ENCODE measurements around the gene SACS. TPM values are rescaled to one million over a fixed set of nuclear protein-coding genes. Genes with fewer than 3 reads are reported as not detected.

Gene SACS
- total and polyA plus RNA-seq, 2 of the 8 experiments (the other 6 are each of a cell fraction or from before 2014, with no cell fraction given), result 11.0 to 54.2 TPM

DNA sequence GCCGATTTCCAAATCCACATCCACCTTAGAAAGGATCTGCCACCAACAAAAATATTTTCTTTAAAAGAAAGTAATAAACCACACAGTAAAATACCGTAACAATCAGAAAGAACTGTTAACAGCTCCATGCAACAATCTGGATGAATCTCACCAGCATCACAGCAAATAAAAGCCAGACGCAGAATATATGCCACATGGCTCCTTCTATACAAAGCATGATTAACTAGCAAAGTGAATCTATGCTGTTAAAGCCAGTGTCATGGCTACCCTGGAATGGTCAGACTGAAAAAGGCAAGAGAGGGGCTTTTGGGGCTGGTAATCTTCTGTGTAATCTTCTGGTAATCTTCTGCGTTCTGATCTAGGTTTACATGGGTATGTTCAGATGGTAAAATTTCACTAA, 81.3 kb downstream of the SACS start:
- H2BK12ac ChIP-seq (ENCODE audit: low read depth, low read length), result no peak overlapping the region
- no peak overlapping the region for H3K4ac ChIP-seq (replicated peaks; ENCODE audit: insufficient read length, low read depth, low read length)
- CTCF ChIA-PET (ENCODE audit: partially characterized antibody), result no interaction called here
- no peak overlapping the region for H2AK5ac ChIP-seq (ENCODE audit: low read depth, low read length)
- no peak overlapping the region for H2BK120ac ChIP-seq (replicated peaks; ENCODE audit: low read depth, low read length)
- H2AFZ ChIP-seq (ENCODE audit: low read length), result no peak overlapping the region
- no peak overlapping the region for H2BK5ac ChIP-seq (ENCODE audit: low read depth, low read length)
- H3K14ac ChIP-seq (ENCODE audit: insufficient read length), result no peak overlapping the region
- H4K91ac ChIP-seq (replicated peaks; ENCODE audit: insufficient read length, low read length), result no peak overlapping the region
- H4K8ac ChIP-seq (ENCODE audit: extremely low read depth, insufficient read depth, low read length), result no peak overlapping the region
- H3K23me2 ChIP-seq (ENCODE audit: low read depth, low read length), result no peaks in the 10 kb centered on the region
- POLR2A ChIA-PET (ENCODE audit: partially characterized antibody), result no interaction called here
- no peak overlapping the region for H3K4me2 ChIP-seq (ENCODE audit: insufficient read depth in 1 of 2, low read depth in 2 of 2, low read length in 2 of 2)
- no peak overlapping the region for H4K5ac ChIP-seq (ENCODE audit: insufficient read length, low read depth, low read length)
- H3K27me3 ChIP-seq (replicated peaks in 1 of 4; ENCODE audit: control insufficient read depth in 3 of 4, extremely low read depth in 1 of 4, insufficient read depth in 3 of 4, low read length in 3 of 4), result no peaks in the 10 kb centered on the region
- H3K79me1 ChIP-seq (ENCODE audit: low read depth, low read length), result peaks cover 2% of the 10 kb centered on the region; the same call in 1 of the 2 replicates
- H2BK20ac ChIP-seq (ENCODE audit: low read length), result no peak overlapping the region
- no peaks in the 10 kb centered on the region for H3K4me1 ChIP-seq (replicated peaks in 1 of 4; ENCODE audit: control insufficient read depth in 3 of 4, insufficient read depth in 4 of 4, low read length in 3 of 4)
- H2BK15ac ChIP-seq (ENCODE audit: low read length), result no peak overlapping the region
- 80% methylated on average over 4 of the region's 4 CpGs; no CpG with 5 or more reads in 1 of the 2 experiments for WGBS, 2 experiments (ENCODE audit: extremely low coverage in 1 of 2, insufficient coverage in 1 of 2, insufficient read length in 1 of 2, insufficient replicate concordance in 2 of 2, low coverage in 1 of 2, low lambda C conversion rate in 2 of 2, missing lambda C conversion rate in 1 of 2)
- peaks cover 3 to 10% of the 10 kb centered on the region in 2 experiments; a peak in 1 of 4 replicates for H3K79me2 ChIP-seq (ENCODE audit: control insufficient read depth in 1 of 2, insufficient read depth in 2 of 2, low read length in 2 of 2)
- H3K23ac ChIP-seq (ENCODE audit: insufficient read length), result no peak overlapping the region
- H3K9me3 ChIP-seq (ENCODE audit: insufficient read depth in 2 of 2, low read depth in 1 of 2, low read length in 1 of 2), result no peaks in the 10 kb centered on the region
- peaks cover 2 to 55% (median 32%) of the 10 kb centered on the region in 4 experiments; a peak in 7 of 8 replicates for H3K36me3 ChIP-seq (ENCODE audit: control insufficient read depth in 2 of 4, insufficient read depth in 4 of 4, low read length in 3 of 4)
- H4K20me1 ChIP-seq (replicated peaks in 1 of 2; ENCODE audit: control insufficient read depth in 1 of 2, insufficient read depth in 2 of 2, low read length in 2 of 2), result peaks cover 3 to 8% of the 10 kb centered on the region in 2 experiments
- no peak overlapping the region for H3K4me3 ChIP-seq (ENCODE audit: extremely low read depth in 1 of 4, insufficient read depth in 2 of 4, low read depth in 3 of 4, low read length in 4 of 4)
- H3K9ac ChIP-seq (replicated peaks in 1 of 4; ENCODE audit: extremely low read depth in 1 of 4, low read depth in 3 of 4, low read length in 3 of 4), result no peak overlapping the region
- no peak overlapping the region for H3K56ac ChIP-seq (replicated peaks; ENCODE audit: insufficient read length, low read depth, low read length)
- no peak for DNase-seq (ENCODE audit: low read depth in 1 of 2, low spot score in 2 of 2)
- no peak overlapping the region for H3K18ac ChIP-seq (ENCODE audit: extremely low read depth, low read length)
- FAIRE-seq, result no peak
- H3K27ac ChIP-seq (ENCODE audit: low read depth, low read length), result no peak overlapping the region
- TF ChIP-seq SIX5 (IDR thresholded peaks at IDR 0.05; ENCODE audit: low read depth, low read length) (no peak), PHF8 (conservative IDR thresholded peaks at IDR 0.05; ENCODE audit: low read depth, low read length) (no peak), SP1 (IDR thresholded peaks at IDR 0.05; ENCODE audit: low read depth, low read length) (no peak), CBX8 (IDR thresholded peaks at IDR 0.05; ENCODE audit: borderline replicate concordance, low read depth, low read length) (no peak), KDM4A (IDR thresholded peaks at IDR 0.05; ENCODE audit: low read depth, low read length, severe bottlenecking) (no peak), SRF (IDR thresholded peaks at IDR 0.05; ENCODE audit: low read depth, low read length) (no peak), ZNF274 (IDR thresholded peaks at IDR 0.05; ENCODE audit: borderline replicate concordance, extremely low read depth, low read length) (no peak), CTCF (IDR thresholded peaks at IDR 0.05; ENCODE audit: control extremely low read depth in 1 of 3, insufficient read depth in 1 of 3, low read depth in 1 of 3, low read length in 3 of 3) (no peak), RNF2 (IDR thresholded peaks at IDR 0.05; ENCODE audit: borderline replicate concordance, low read depth, low read length, missing control alignments, poor library complexity, severe bottlenecking) (no peak), RXRA (IDR thresholded peaks at IDR 0.05; ENCODE audit: insufficient read depth, low read depth, low read length) (no peak), HDAC2 (IDR thresholded peaks at IDR 0.05; ENCODE audit: borderline replicate concordance in 1 of 2, low read depth in 2 of 2, low read length in 2 of 2) (no peak)

Data from H1 (cell line).